SW480 (cell line): ENCODE measurements around the gene EPHA8.

Experiments used
- DNase-seq: peaks from one replicate; pipeline ENCODE4 v3.0.0-alpha.2; 2016; ENCODE audit warnings: low spot score

Gene EPHA8

GRCh38 chr1:22645931-22646330 is 82.6 kb downstream of the EPHA8 start:
- DNase-seq: no peak

- DNase-seq: no peak
Measured at GRCh38 chr1:22646384-22646783, 83.1 kb downstream of the EPHA8 start.

GRCh38 chr1:22650089-22650693 is 86.9 kb downstream of the EPHA8 start:
- DNase-seq: no peak

GRCh38 chr1:22651941-22652856 is 88.9 kb downstream of the EPHA8 start:
- no peak for DNase-seq

GRCh38 chr1:22652881-22653316 is 89.6 kb downstream of the EPHA8 start, which contains the start of gene C1QB:
Gene C1QB (plus strand): TSS chr1:22653236. CDS start chr1:22659463, 6,227 bp downstream.
- no peak for DNase-seq
